Esophagus muscularis mucosa (tissue), 4 donors: ENCODE data around the gene FAM24B. TPM values are rescaled to one million over a fixed set of nuclear protein-coding genes. Genes with fewer than 3 reads are reported as not detected.
"Not testable (repeated sequence)": the region's sequence is repeated elsewhere in the genome, so short reads cannot be mapped to it uniquely, and the experiment has no call there.

Experiments used
- DNase-seq: peaks from one replicate; pipeline ENCODE4 v3.0.0-alpha.2; 2017; ENCODE audit errors: extremely low spot score
- H3K27ac ChIP-seq, 4 donors: fragments of 200-600 bp; sonication (generic); replicated peaks in 1 of 4; 1 replicate in 3 of 4; 2 replicates in 1 of 4; pipeline ENCODE4 v1.5.1; 2016 to 2019; ENCODE audit warnings: mild to moderate bottlenecking in 1 of 4
- H3K27me3 ChIP-seq, 4 donors: fragments of 200-600 bp; sonication (generic); one replicate each; pipeline versions ENCODE4 v1.5.1 to v1.6.0; 2016 to 2019
- H3K36me3 ChIP-seq, 4 donors: fragments of 200-600 bp; sonication (generic); one replicate each; pipeline ENCODE4 v1.5.1; 2016 to 2019
- H3K4me1 ChIP-seq, 4 donors: fragments of 200-600 bp; sonication (generic); one replicate each; pipeline ENCODE4 v1.5.1; 2016 to 2019
- H3K4me3 ChIP-seq, 4 donors: fragments of 200-600 bp; sonication (generic); 1 replicate in 2 of 4; 2 replicates in 2 of 4; pipeline ENCODE4 v1.5.1; 2016 to 2019; ENCODE audit warnings: mild to moderate bottlenecking in 4 of 4, moderate library complexity in 1 of 4
- H3K9me3 ChIP-seq, 4 donors: fragments of 200-600 bp; sonication (generic); 1 replicate in 3 of 4; 2 replicates in 1 of 4; pipeline ENCODE4 v1.5.1; 2016 to 2019
- CTCF ChIP-seq, 3 experiments: fragments of 200-600 bp in 2 of 3; fragments of 450-650 bp in 1 of 3; sonication (generic) in 2 of 3; IDR thresholded peaks; one replicate each; pipeline ENCODE4 v1.5.1; 2017 to 2019; ENCODE audit warnings: antibody characterized with exemption in 3 of 3, mild to moderate bottlenecking in 2 of 3, moderate library complexity in 1 of 3
- EP300 ChIP-seq: sonication (generic); formaldehyde crosslinking; IDR thresholded peaks from one replicate; pipeline ENCODE4 v1.6.1; 2017; ENCODE audit warnings: antibody characterized with exemption
- POLR2A ChIP-seq: fragments of 450-650 bp; IDR thresholded peaks from one replicate; pipeline ENCODE4 v1.6.1; 2017; ENCODE audit warnings: antibody characterized with exemption, moderate library complexity, mild to moderate bottlenecking, low read depth
- POLR2AphosphoS5 ChIP-seq, 2 donors: sonication (generic); formaldehyde crosslinking; IDR thresholded peaks; one replicate each; pipeline ENCODE4 v1.6.1; 2017; ENCODE audit warnings: antibody characterized with exemption in 2 of 2
- WGBS: methylation state at CpG from one replicate; pipeline ENCODE4 v1.1.5; 2018; 5-methylcytosine and 5-hydroxymethylcytosine counted together
- intact Hi-C: fragments of 100-400 bp; cut with DNase I; formaldehyde crosslinking; loops from one replicate; pipeline ENCODE4 v1.15.1; 2023
- total RNA-seq, 4 donors: library from RNA; depleted of rRNA; stranded (reverse); fragments of >200 nt; gene quantifications; one replicate each; pipeline versions ENCODE4 v1.1.0 to v1.2.1, GENCODE V29; 2016

FAM24B gene
- total RNA-seq, 4 donors from 2014 or later = 1.2 to 3.1 (median 2.7) TPM; not detected in 1

- TF ChIP-seq EP300 (no peak), POLR2AphosphoS5 (IDR thresholded peaks at IDR 0.05) (no peak), POLR2A (no peak), CTCF (IDR thresholded peaks at IDR 0.05) (no peak)
- no peaks in the 10 kb centered on the region for H3K9me3 ChIP-seq
- intact Hi-C loops = no loop called here
- 100% methylated on average over 1 of the region's 1 CpG for WGBS
- H3K4me3 ChIP-seq = no peak overlapping the region
- no peak for DNase-seq
- H3K27ac ChIP-seq = no peak overlapping the region
- no peaks in the 10 kb centered on the region for H3K36me3 ChIP-seq
- no peaks in the 10 kb centered on the region for H3K27me3 ChIP-seq
- peaks cover 10 to 23% (median 17%) of the 10 kb centered on the region in 4 donors for H3K4me1 ChIP-seq
Observed at GRCh38 chr10:122876467-122876855, 2.9 kb downstream of the FAM24B start.

GRCh38 chr10:122875843-122876466 lies 3.4 kb downstream of the FAM24B start:
- Histone ChIP-seq H3K27me3 (no peaks in the 10 kb centered on the region), H3K27ac (no peak overlapping the region), H3K36me3 (no peaks in the 10 kb centered on the region), H3K9me3 (no peaks in the 10 kb centered on the region), H3K4me1 (peaks cover 10 to 23% (median 17%) of the 10 kb centered on the region in 4 donors), H3K4me3 (no peak overlapping the region)
- TF ChIP-seq CTCF (IDR thresholded peaks at IDR 0.05) (no peak), POLR2A (no peak), EP300 (no peak), POLR2AphosphoS5 (IDR thresholded peaks at IDR 0.05) (no peak)
- intact Hi-C loops = no loop called here
- no peak for DNase-seq
- WGBS = 60% methylated on average over 6 of the region's 6 CpGs

GRCh38 chr10:122871947-122872346 lies 7.4 kb downstream of the FAM24B start:
- DNase-seq, H3K36me3 ChIP-seq, H3K9me3 ChIP-seq, intact Hi-C loops, H3K4me3 ChIP-seq, H3K27ac ChIP-seq, H3K4me1 ChIP-seq, H3K27me3 ChIP-seq: not testable (repeated sequence)
- 93% methylated on average over 2 of the region's 2 CpGs for WGBS

- H3K27ac ChIP-seq, H3K4me1 ChIP-seq, DNase-seq, H3K36me3 ChIP-seq, H3K9me3 ChIP-seq, intact Hi-C loops, H3K4me3 ChIP-seq, H3K27me3 ChIP-seq: not testable (repeated sequence)
- 100% methylated on average over 1 of the region's 2 CpGs for WGBS
Observed at GRCh38 chr10:122868768-122869167, 10.6 kb downstream of the FAM24B start.

GRCh38 chr10:122866757-122867482 lies 12.5 kb downstream of the FAM24B start:
- H3K27me3 ChIP-seq, DNase-seq, H3K36me3 ChIP-seq, intact Hi-C loops, H3K9me3 ChIP-seq, H3K27ac ChIP-seq, H3K4me1 ChIP-seq, H3K4me3 ChIP-seq: not testable (repeated sequence)
- 95% methylated on average over 3 of the region's 3 CpGs for WGBS

GRCh38 chr10:122864901-122865300 lies 14.5 kb downstream of the FAM24B start:
- no peak for DNase-seq
- H3K36me3 ChIP-seq = no peaks in the 10 kb centered on the region
- no peaks in the 10 kb centered on the region for H3K9me3 ChIP-seq
- TF ChIP-seq EP300 (no peak), POLR2A (no peak), POLR2AphosphoS5 (IDR thresholded peaks at IDR 0.05) (no peak)
- no peak overlapping the region for H3K4me3 ChIP-seq
- H3K27me3 ChIP-seq = no peaks in the 10 kb centered on the region
- intact Hi-C loops = no loop called here
- H3K4me1 ChIP-seq = peaks cover 0 to 8% (median 0%) of the 10 kb centered on the region in 4 donors
- 100% methylated on average over 1 of the region's 1 CpG for WGBS
- no peak overlapping the region for H3K27ac ChIP-seq
